H1 (cell line): ENCODE results near the gene FKRP. TPM values are rescaled to one million over a fixed set of nuclear protein-coding genes. Genes with fewer than 3 reads are reported as not detected.
A peak's percentile ranks its signal among the peaks of the same experiment; 100 is the strongest.

Experiments
- CTCF ChIA-PET: fragments of 300-600 bp; sonication (Branson Sonifier 250); formaldehyde crosslinking; loops from one replicate; lab custom pipeline; 2021; ENCODE audit not compliant: partially characterized antibody; lab: Charles Lee
- POLR2A ChIA-PET: fragments of 300-600 bp; sonication (Branson Sonifier 250); formaldehyde crosslinking; loops from one replicate; lab custom pipeline; 2021; ENCODE audit warnings: inconsistent platforms; ENCODE audit not compliant: partially characterized antibody; lab: Charles Lee
- DNase-seq, 2 experiments: peaks; one replicate each; pipeline versions ENCODE4 v3.0.0 to v3.0.0-alpha.2; 2010 to 2022; ENCODE audit warnings: low spot score in 2 of 2, low read depth in 1 of 2, mixed read lengths in 1 of 2
- FAIRE-seq: peaks from 2 replicates; lab custom pipeline; 2011; peaks lifted over from hg19 to GRCh38; lab: Jason Lieb, UNC
- H2AFZ ChIP-seq: 2 replicates; pipeline ENCODE4 v1.8.1; 2012; ENCODE audit warnings: low read length, inconsistent platforms
- H2AK5ac ChIP-seq: 2 replicates; pipeline ENCODE4 v1.6.1; 2013; ENCODE audit warnings: low read depth, low read length
- H2BK120ac ChIP-seq: replicated peaks from 2 replicates; pipeline ENCODE3; 2013; ENCODE audit warnings: low read depth, low read length, inconsistent platforms
- H2BK12ac ChIP-seq: 2 replicates; pipeline ENCODE4 v1.6.1; 2013; ENCODE audit warnings: low read depth, low read length
- H2BK15ac ChIP-seq: 2 replicates; pipeline ENCODE4 v1.6.1; 2013; ENCODE audit warnings: low read length
- H2BK20ac ChIP-seq: 2 replicates; pipeline ENCODE4 v1.6.1; 2013; ENCODE audit warnings: low read length
- H2BK5ac ChIP-seq: 2 replicates; pipeline ENCODE4 v1.6.1; 2013; ENCODE audit warnings: low read depth, low read length
- H3K14ac ChIP-seq: 2 replicates; pipeline ENCODE4 v1.6.1; 2013; ENCODE audit warnings: inconsistent platforms; ENCODE audit not compliant: insufficient read length
- H3K18ac ChIP-seq: 2 replicates; pipeline ENCODE4 v1.6.1; 2013; ENCODE audit warnings: low read length; ENCODE audit errors: extremely low read depth
- H3K23ac ChIP-seq: 2 replicates; pipeline ENCODE4 v1.6.1; 2013; ENCODE audit warnings: inconsistent platforms; ENCODE audit not compliant: insufficient read length
- H3K23me2 ChIP-seq: 2 replicates; pipeline ENCODE4 v1.6.1; 2013; ENCODE audit warnings: low read depth, low read length
- H3K27ac ChIP-seq: 2 replicates; pipeline ENCODE4 v1.6.1; 2011; ENCODE audit warnings: low read depth, low read length, inconsistent platforms
- H3K27me3 ChIP-seq, 4 experiments: replicated peaks in 1 of 4; 1 replicate in 1 of 4; 2 replicates in 3 of 4; pipeline versions ENCODE4 v1.6.1 to v1.8.1; 2011 to 2013; ENCODE audit warnings: low read length in 3 of 4, mild to moderate bottlenecking in 3 of 4, inconsistent platforms in 2 of 4, mixed read lengths in 2 of 4, moderate library complexity in 1 of 4; ENCODE audit not compliant: control insufficient read depth in 3 of 4, insufficient read depth in 3 of 4; ENCODE audit errors: extremely low read depth in 1 of 4
- H3K36me3 ChIP-seq, 4 experiments: 2 replicates each; pipeline versions ENCODE4 v1.6.1 to v1.8.1; 2011 to 2013; ENCODE audit warnings: mild to moderate bottlenecking in 4 of 4, low read length in 3 of 4, moderate library complexity in 2 of 4, control low read depth in 1 of 4, inconsistent platforms in 1 of 4; ENCODE audit not compliant: insufficient read depth in 4 of 4, control insufficient read depth in 2 of 4
- H3K4ac ChIP-seq: replicated peaks from 2 replicates; pipeline ENCODE3; 2013; ENCODE audit warnings: low read length, low read depth, mixed read lengths, inconsistent platforms; ENCODE audit not compliant: insufficient read length
- H3K4me1 ChIP-seq, 4 experiments: replicated peaks in 1 of 4; 1 replicate in 1 of 4; 2 replicates in 3 of 4; pipeline versions ENCODE4 v1.6.1 to v1.8.1; 2011 to 2013; ENCODE audit warnings: low read length in 3 of 4, inconsistent platforms in 2 of 4, mixed read lengths in 1 of 4; ENCODE audit not compliant: insufficient read depth in 4 of 4, control insufficient read depth in 3 of 4
- H3K4me2 ChIP-seq, 2 experiments: 2 replicates each; pipeline versions ENCODE4 v1.6.1 to v1.8.1; 2011 to 2013; ENCODE audit warnings: low read depth in 2 of 2, low read length in 2 of 2, control low read depth in 1 of 2, inconsistent platforms in 1 of 2, mild to moderate bottlenecking in 1 of 2; ENCODE audit not compliant: insufficient read depth in 1 of 2
- H3K4me3 ChIP-seq, 4 experiments: fragments of 200-600, 300-600 bp in 1 of 4; sonication (generic), shearing (Covaris generic), sonication (Bioruptor Twin) in 1 of 4; 2 replicates each; pipeline versions ENCODE4 v1.5.1 to v1.8.1; 2011 to 2016; ENCODE audit warnings: low read length in 4 of 4, low read depth in 3 of 4, control low read depth in 2 of 4, inconsistent platforms in 2 of 4, mild to moderate bottlenecking in 2 of 4, mixed read lengths in 1 of 4, moderate library complexity in 1 of 4; ENCODE audit not compliant: insufficient read depth in 2 of 4; ENCODE audit errors: extremely low read depth in 1 of 4
- H3K56ac ChIP-seq: replicated peaks from 2 replicates; pipeline ENCODE3; 2013; ENCODE audit warnings: low read depth, mild to moderate bottlenecking, mixed read lengths, low read length, inconsistent platforms; ENCODE audit not compliant: insufficient read length
- H3K79me1 ChIP-seq: 2 replicates; pipeline ENCODE4 v1.6.1; 2013; ENCODE audit warnings: low read depth, low read length, control low read depth
- H3K79me2 ChIP-seq, 2 experiments: 2 replicates each; pipeline versions ENCODE4 v1.6.1 to v1.8.1; 2012 to 2013; ENCODE audit warnings: low read length in 2 of 2, mild to moderate bottlenecking in 2 of 2, inconsistent platforms in 1 of 2; ENCODE audit not compliant: insufficient read depth in 2 of 2, control insufficient read depth in 1 of 2
- H3K9ac ChIP-seq, 4 experiments: replicated peaks in 1 of 4; 1 replicate in 1 of 4; 2 replicates in 3 of 4; pipeline versions ENCODE4 v1.6.1 to v1.8.1; 2011 to 2013; ENCODE audit warnings: low read depth in 3 of 4, low read length in 3 of 4, control low read depth in 2 of 4, mild to moderate bottlenecking in 2 of 4, moderate library complexity in 2 of 4, inconsistent platforms in 1 of 4; ENCODE audit errors: extremely low read depth in 1 of 4
- H3K9me3 ChIP-seq, 2 experiments: 2 replicates each; pipeline versions ENCODE4 v1.6.1 to v1.8.1; 2012 to 2013; ENCODE audit warnings: mild to moderate bottlenecking in 2 of 2, moderate library complexity in 2 of 2, control low read depth in 1 of 2, inconsistent platforms in 1 of 2, low read depth in 1 of 2, low read length in 1 of 2, mixed read lengths in 1 of 2; ENCODE audit not compliant: insufficient read depth in 2 of 2
- H4K20me1 ChIP-seq, 2 experiments: replicated peaks in 1 of 2; 2 replicates each; pipeline versions ENCODE3 to v1.8.1; 2011 to 2013; ENCODE audit warnings: inconsistent platforms in 2 of 2, low read length in 2 of 2, mild to moderate bottlenecking in 1 of 2; ENCODE audit not compliant: insufficient read depth in 2 of 2, control insufficient read depth in 1 of 2
- H4K5ac ChIP-seq: 2 replicates; pipeline ENCODE4 v1.6.1; 2013; ENCODE audit warnings: low read length, low read depth, mixed read lengths, inconsistent platforms; ENCODE audit not compliant: insufficient read length
- H4K8ac ChIP-seq: 2 replicates; pipeline ENCODE4 v1.8.0; 2013; ENCODE audit warnings: mild to moderate bottlenecking, moderate library complexity, low read length, inconsistent platforms; ENCODE audit not compliant: insufficient read depth; ENCODE audit errors: extremely low read depth
- H4K91ac ChIP-seq: replicated peaks from 2 replicates; pipeline ENCODE3; 2013; ENCODE audit warnings: low read length, mixed read lengths, inconsistent platforms; ENCODE audit not compliant: insufficient read length
- JUN ChIP-seq: IDR thresholded peaks from 2 replicates; pipeline ENCODE4 v1.6.1; 2011; ENCODE audit warnings: low read depth, mild to moderate bottlenecking, improper control_type of control experiment, low read length
- PHF8 ChIP-seq: fragments of 200-600 bp; sonication (generic); conservative IDR thresholded peaks from 2 replicates; pipeline ENCODE4 v1.7.1; 2012; ENCODE audit warnings: low read depth, mild to moderate bottlenecking, inconsistent platforms, low read length, moderate library complexity
- POLR2AphosphoS5 ChIP-seq: IDR thresholded peaks from 2 replicates; pipeline ENCODE4 v1.6.1; 2011; ENCODE audit warnings: low read depth, low read length
- RBBP5 ChIP-seq: IDR thresholded peaks from 2 replicates; pipeline ENCODE4 v1.7.1; 2012; ENCODE audit warnings: low read depth, mild to moderate bottlenecking, inconsistent platforms, low read length, moderate library complexity, borderline replicate concordance
- RNF2 ChIP-seq: fragments of 200-900, 300-1000 bp; sonication (generic); IDR thresholded peaks from 2 replicates; pipeline ENCODE4 v1.7.1; 2016; ENCODE audit warnings: borderline replicate concordance, low read depth, mild to moderate bottlenecking, antibody characterized with exemption, low read length; ENCODE audit not compliant: poor library complexity, severe bottlenecking; ENCODE audit errors: missing control alignments
- SRF ChIP-seq: IDR thresholded peaks from 2 replicates; pipeline ENCODE4 v1.6.1; 2011; ENCODE audit warnings: mild to moderate bottlenecking, low read depth, low read length, moderate library complexity
- TAF1 ChIP-seq: IDR thresholded peaks from 2 replicates; pipeline ENCODE4 v1.6.1; 2011; ENCODE audit warnings: mild to moderate bottlenecking, low read depth, low read length
- TAF7 ChIP-seq: optimal IDR thresholded peaks from 2 replicates; pipeline ENCODE3; 2011; ENCODE audit warnings: low read depth, mild to moderate bottlenecking, inconsistent platforms, low read length, moderate library complexity, borderline replicate concordance
- WGBS, 2 experiments: shearing (Covaris generic) in 1 of 2; methylation state at CpG; one replicate each; pipeline versions ENCODE4 v1.1.6 to v1.1.7; 2013 to 2015; ENCODE audit warnings: low lambda C conversion rate in 2 of 2, mixed read lengths in 2 of 2, inconsistent platforms in 1 of 2, low coverage in 1 of 2, missing lambda C conversion rate in 1 of 2; ENCODE audit not compliant: insufficient replicate concordance in 2 of 2, insufficient coverage in 1 of 2, insufficient read length in 1 of 2; ENCODE audit errors: extremely low coverage in 1 of 2, missing lambda C conversion rate in 1 of 2; 5-methylcytosine and 5-hydroxymethylcytosine counted together
- long read RNA-seq, 2 experiments: library from RNA in 1 of 2; library from capped mRNA in 1 of 2; stranded (forward); transcript quantifications; one replicate each; pipeline ENCODE4 v2.0.0, GENCODE V29; 2021; ENCODE audit warnings: inconsistent platforms in 1 of 2
- polyA minus RNA-seq, 3 experiments: library from RNA; depleted of rRNA, polyadenylated mRNA; stranded (reverse); fragments of >200 nt; gene quantifications; 1 replicate in 2 of 3; 2 replicates in 1 of 3; pipeline ENCODE4 v1.2.3, GENCODE V29; 2011
- polyA plus RNA-seq, 7 experiments: library from polyadenylated mRNA; depleted of rRNA in 3 of 7; stranded (reverse) in 5 of 7; unstranded in 2 of 7; fragments of >200 nt in 5 of 7; fragments of 200-250 nt in 2 of 7; gene quantifications; 1 replicate in 5 of 7; 2 replicates in 1 of 7; 4 replicates in 1 of 7; pipeline versions ENCODE4 v1.2.1 to v1.2.3, GENCODE V29; 2011 to 2013; ENCODE audit warnings: missing spikeins in 2 of 7, mixed read lengths in 2 of 7
- total RNA-seq: library from RNA; stranded (reverse); fragmentation: NEBNext Ultra II Directional; extraction: Animal tissue kit (Norgen Biotek cat#: 25700); gene quantifications from 2 replicates; pipeline ENCODE4 v1.2.1, GENCODE V29; 2021

Gene FKRP
- total RNA-seq (24.4 and 24.8 TPM in 2 replicates), polyA plus RNA-seq (2011; rRNA removed) (17.1 and 29.1 TPM in 2 replicates), polyA minus RNA-seq (2011; rRNA and poly(A)+ RNA removed) (9.1 and 10.6 TPM in 2 replicates)
- 16.6 TPM for polyA plus RNA-seq (2011; cell fraction: cytosol; rRNA removed)
- 36.2 TPM for polyA plus RNA-seq (2011; cell fraction: nucleus; rRNA removed)
- polyA plus RNA-seq (2012, experiment 1 of 2), result 22.3 to 27.7 TPM (median 25.3 TPM) in 4 replicates
- polyA plus RNA-seq (2012, experiment 2 of 2), result 18.2 TPM
- 31.2 TPM for polyA plus RNA-seq (2013, experiment 1 of 2)
- 30.1 TPM for polyA plus RNA-seq (2013, experiment 2 of 2)
- polyA minus RNA-seq (2011; cell fraction: cytosol; rRNA and poly(A)+ RNA removed), result 10.7 TPM
- polyA minus RNA-seq (2011; cell fraction: nucleus; rRNA and poly(A)+ RNA removed), result 13.1 TPM
- long read RNA-seq, experiment 1, partial matches to known transcripts, result 0 of 15 reads
- long read RNA-seq, experiment 1, other reads (novel, unspliced or antisense), result 13 of 15 reads
- long read RNA-seq, experiment 2, partial matches to known transcripts, result 0 of 1 reads
- long read RNA-seq, experiment 2, other reads (novel, unspliced or antisense), result 1 of 1 reads

GRCh38 chr19:46745521-46746280 lies at the start of gene FKRP:
Gene FKRP (plus strand): TSS chr19:46746057. CDS start chr19:46755451, 9,394 bp downstream.
- Histone ChIP-seq H3K9me3 (no peaks in the 10 kb centered on the region), H4K8ac (peak within 1 kb of the TSS; percentile 98), H3K18ac (peak within 1 kb of the TSS; percentile 83), H3K27ac (peak within 1 kb of the TSS; percentile 85), H2BK5ac (peak within 1 kb of the TSS; percentile 81; the same call in 1 of the 2 replicates), H2BK12ac (0 out of 2 replicates have a peak within 1 kb of the TSS, but pooled peaks have one; percentile 7), H3K36me3 (peaks cover 0 to 6% (median under 1%) of the 10 kb centered on the region in 4 experiments; a peak in 3 of 8 replicates), H3K4me3 (peak within 1 kb of the TSS; percentile 84 to 97 (median 93)), H3K79me1 (peaks cover 10% of the 10 kb centered on the region), H2AK5ac (no peak within 1 kb of the TSS), H3K14ac (no peak within 1 kb of the TSS), H2BK15ac (0 out of 2 replicates have a peak within 1 kb of the TSS, but pooled peaks have one; percentile 46), H3K27me3 (no peaks in the 10 kb centered on the region), H3K56ac (peak within 1 kb of the TSS; percentile 71), H2BK20ac (no peak within 1 kb of the TSS), H4K91ac (peak within 1 kb of the TSS; percentile 87), H3K9ac (peak within 1 kb of the TSS; percentile 83 to 97 (median 88)), H4K5ac (peak within 1 kb of the TSS; percentile 80), H2AFZ (no peak within 1 kb of the TSS), H4K20me1 (peaks cover 27 to 34% of the 10 kb centered on the region in 2 experiments), H3K23ac (peak within 1 kb of the TSS; percentile 2), H3K23me2 (peaks cover 11% of the 10 kb centered on the region), H3K4me1 (peaks cover 0 to 10% (median 3%) of the 10 kb centered on the region in 4 experiments; a peak in 6 of 7 replicates), H3K4me2 (peak within 1 kb of the TSS; percentile 94 to 96), H3K4ac (peak within 1 kb of the TSS; percentile 75), H3K79me2 (peaks cover 41 to 52% of the 10 kb centered on the region in 2 experiments), H2BK120ac (no peak within 1 kb of the TSS)
- DNase-seq (no peak), FAIRE-seq (no peak)
- ChIA-PET CTCF (interaction anchor here (1.4 to 2.8 kb wide), 2 partner anchors 9 to 95 kb away, joined by 6 to 16 read pairs; no protein-coding TSS in a partner anchor), POLR2A (interaction anchor here (0.6 to 2.1 kb wide), 9 partner anchors 11 to 368 kb away, joined by 3 to 10 read pairs (median 4); partner anchors contain the start of genes SLC1A5 and ZC3H4)
- WGBS, 2 experiments, result 2% methylated on average over 12 of the region's 68 CpGs; no CpG with 5 or more reads in 1 of the 2 experiments
- TF ChIP-seq TAF7 (peak; percentile 78), SRF (no peak), JUN (no peak), RBBP5 (peak; percentile 24; the same call in 1 of the 2 replicates), POLR2AphosphoS5 (peak; percentile 9; the same call in 1 of the 2 replicates), TAF1 (peak; percentile 77), RNF2 (no peak), PHF8 (peak; percentile 90)
